Testis (tissue), 2 donors: ENCODE data around the gene DEF6.
"Not testable (repeated sequence)": the region's sequence is repeated elsewhere in the genome, so short reads cannot be mapped to it uniquely, and the experiment has no call there.

ENCODE experiments used
- CTCF ChIP-seq, 3 experiments: fragments of 450-650 bp in 2 of 3; fragments of 200-600 bp in 1 of 3; sonication (generic) in 1 of 3; IDR thresholded peaks; one replicate each; pipeline ENCODE4 v1.5.1; 2016 to 2019; ENCODE audit warnings: antibody characterized with exemption in 3 of 3, mild to moderate bottlenecking in 2 of 3, moderate library complexity in 1 of 3
- POLR2A ChIP-seq: fragments of 450-650 bp; IDR thresholded peaks from one replicate; pipeline ENCODE4 v1.6.1; 2017; ENCODE audit warnings: antibody characterized with exemption, mild to moderate bottlenecking, moderate library complexity

GRCh38 chr6:35328965-35329364 lies 31.3 kb downstream of the DEF6 start:
- TF ChIP-seq CTCF (IDR thresholded peaks at IDR 0.05); POLR2A: not testable (repeated sequence)
